G401 (cell line): ENCODE results near the gene UBQLNL. TPM values are rescaled to one million over a fixed set of nuclear protein-coding genes. Genes with fewer than 3 reads are reported as not detected.

Experiments
- total RNA-seq: library from RNA; depleted of rRNA; stranded (reverse); fragments of >200 nt; shearing (Covaris generic); gene quantifications from 2 replicates; pipeline ENCODE4 v1.2.3, GENCODE V29; 2014; rRNA removed

UBQLNL gene
- total RNA-seq, 1 experiment from 2014 or later, result not detected

Other genes starting within 250 kb of the UBQLNL start
- not detected in 2 replicates for gene HBE1, start 246.8 kb downstream of the UBQLNL start, total RNA-seq
- not detected in 2 replicates for gene OR51B4, start 214.8 kb downstream of the UBQLNL start, total RNA-seq
- not detected in 2 replicates for gene OR51B2, start 192.4 kb downstream of the UBQLNL start, total RNA-seq
- gene OR51B5, start 173.2 kb downstream of the UBQLNL start, total RNA-seq, result not detected in 2 replicates
- not detected in 2 replicates for gene OR51B6, start 165.2 kb downstream of the UBQLNL start, total RNA-seq
- gene OR51M1, start 132.9 kb downstream of the UBQLNL start, total RNA-seq, result not detected in 2 replicates
- not detected in 2 replicates for gene OR51Q1, start 94.6 kb downstream of the UBQLNL start, total RNA-seq
- not detected in 2 replicates for gene OR51I1, start 75.2 kb downstream of the UBQLNL start, total RNA-seq
- not detected in 2 replicates for gene OR51I2, start 67.4 kb downstream of the UBQLNL start, total RNA-seq
- gene OR52D1, start 28.0 kb downstream of the UBQLNL start, total RNA-seq, result not detected in 2 replicates
- not detected in 2 replicates for gene UBQLN3, start 6.7 kb downstream of the UBQLNL start, total RNA-seq
- not detected in 2 replicates for gene OR52H1, start 31.8 kb upstream of the UBQLNL start, total RNA-seq
- gene OR52B6, start 64.2 kb upstream of the UBQLNL start, total RNA-seq, result not detected in 2 replicates
- not detected in 2 replicates for gene TRIM6, start 79.9 kb upstream of the UBQLNL start, total RNA-seq
- gene TRIM34, start 108.3 kb upstream of the UBQLNL start, total RNA-seq, result not detected in 2 replicates
- 11.1 and 14.3 TPM in 2 replicates for gene TRIM5, start 168.4 kb upstream of the UBQLNL start, total RNA-seq
- gene TRIM22, start 173.1 kb upstream of the UBQLNL start, total RNA-seq, result 1.3 and 1.7 TPM in 2 replicates
- not detected in 2 replicates for gene OR56B1, start 219.7 kb upstream of the UBQLNL start, total RNA-seq
- gene OR52N4, start 237.5 kb upstream of the UBQLNL start, total RNA-seq, result not detected in 2 replicates